Measurements from ENCODE around the gene VEGFA.

The VEGFA gene

GRCh38 chr6:43757966-43758616 is 11.9 kb upstream of the VEGFA start:
- in situ Hi-C loops (cut with MboI; ENCODE audit: low pct_unique_long_range_greater_than_20kb, low sequenced_read_pairs), result no loop called here
- no peak for DNase-seq

DNA sequence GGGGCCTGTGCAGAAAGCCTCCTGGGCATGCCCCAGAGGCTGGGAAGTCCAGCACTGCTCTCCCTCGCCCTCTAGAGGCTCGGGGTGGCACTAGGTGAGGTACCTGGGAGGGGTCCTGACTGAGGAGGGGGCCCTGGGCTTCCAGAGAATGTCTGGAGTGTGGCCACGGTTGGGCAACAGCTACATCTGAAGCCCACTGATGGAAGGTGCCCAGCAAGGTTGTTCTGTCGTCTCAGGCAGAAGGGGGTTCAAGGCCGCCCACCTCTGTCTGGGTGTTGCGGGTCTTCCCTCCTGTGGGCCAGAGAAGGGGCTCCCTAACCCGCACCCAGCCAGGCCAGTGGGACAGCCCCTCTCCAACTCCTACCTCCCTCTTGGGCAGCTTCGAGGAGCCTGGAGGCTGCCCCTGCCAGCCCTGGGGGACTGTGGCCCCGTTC is 11.4 kb upstream of the VEGFA start:
- DNase-seq, result no peak
- in situ Hi-C loops (cut with MboI; ENCODE audit: low pct_unique_long_range_greater_than_20kb, low sequenced_read_pairs), result no loop called here

DNA sequence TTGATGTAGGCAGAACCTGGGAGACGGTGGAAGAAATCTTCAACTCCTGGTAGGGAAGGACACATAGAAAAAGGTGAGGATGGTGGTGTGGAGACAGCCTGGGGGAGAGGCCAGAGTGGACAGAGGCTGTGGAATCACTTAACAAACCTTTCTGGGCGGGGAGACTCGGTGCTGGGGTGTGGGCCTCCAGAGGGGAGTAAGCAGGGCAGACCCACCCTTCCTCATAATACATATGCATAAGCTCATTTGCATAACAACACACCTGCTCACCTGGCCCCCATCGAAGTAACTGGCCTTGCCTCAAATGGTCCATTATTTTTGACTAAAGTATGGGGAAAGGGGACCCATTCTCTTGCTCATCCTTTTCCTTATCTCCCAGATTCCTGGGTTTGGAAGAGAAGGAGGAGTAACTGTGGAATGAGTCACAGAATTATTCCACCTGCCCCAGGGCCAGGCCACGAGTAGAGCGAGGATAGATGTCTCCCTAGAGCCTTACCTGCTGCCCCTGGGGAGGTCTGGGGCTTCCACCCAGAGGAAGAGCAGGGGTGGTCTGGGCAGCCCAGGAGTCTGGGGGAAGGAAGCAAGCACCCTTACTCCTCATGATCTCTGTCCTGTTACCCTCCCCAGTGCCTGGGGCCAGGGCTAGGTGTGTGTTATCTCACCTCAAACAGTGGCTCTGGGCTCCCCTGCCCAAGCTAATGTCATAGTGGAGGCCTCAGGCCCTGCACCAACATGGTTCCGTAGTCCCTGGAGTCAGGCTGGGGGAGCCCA is 10.7 kb upstream of the VEGFA start:
- in situ Hi-C loops (cut with MboI; ENCODE audit: low pct_unique_long_range_greater_than_20kb, low sequenced_read_pairs), result no loop called here
- DNase-seq, result no peak

- DNase-seq, result no peak
- in situ Hi-C loops (cut with MboI; ENCODE audit: low pct_unique_long_range_greater_than_20kb, low sequenced_read_pairs), result no loop called here
Observed at GRCh38 chr6:43759907-43760206, 10.2 kb upstream of the VEGFA start.

- DNase-seq, result no peak
- in situ Hi-C loops (cut with MboI; ENCODE audit: low pct_unique_long_range_greater_than_20kb, low sequenced_read_pairs), result no loop called here
Observed at GRCh38 chr6:43760210-43761168, 9.5 kb upstream of the VEGFA start.

- in situ Hi-C loops (cut with MboI; ENCODE audit: low pct_unique_long_range_greater_than_20kb, low sequenced_read_pairs), result no loop called here
- DNase-seq, result no peak
Observed at GRCh38 chr6:43761666-43762409, 8.2 kb upstream of the VEGFA start.

GRCh38 chr6:43762410-43762768 is 7.6 kb upstream of the VEGFA start:
- DNase-seq, result no peak
- in situ Hi-C loops (cut with MboI; ENCODE audit: low pct_unique_long_range_greater_than_20kb, low sequenced_read_pairs), result no loop called here

DNA sequence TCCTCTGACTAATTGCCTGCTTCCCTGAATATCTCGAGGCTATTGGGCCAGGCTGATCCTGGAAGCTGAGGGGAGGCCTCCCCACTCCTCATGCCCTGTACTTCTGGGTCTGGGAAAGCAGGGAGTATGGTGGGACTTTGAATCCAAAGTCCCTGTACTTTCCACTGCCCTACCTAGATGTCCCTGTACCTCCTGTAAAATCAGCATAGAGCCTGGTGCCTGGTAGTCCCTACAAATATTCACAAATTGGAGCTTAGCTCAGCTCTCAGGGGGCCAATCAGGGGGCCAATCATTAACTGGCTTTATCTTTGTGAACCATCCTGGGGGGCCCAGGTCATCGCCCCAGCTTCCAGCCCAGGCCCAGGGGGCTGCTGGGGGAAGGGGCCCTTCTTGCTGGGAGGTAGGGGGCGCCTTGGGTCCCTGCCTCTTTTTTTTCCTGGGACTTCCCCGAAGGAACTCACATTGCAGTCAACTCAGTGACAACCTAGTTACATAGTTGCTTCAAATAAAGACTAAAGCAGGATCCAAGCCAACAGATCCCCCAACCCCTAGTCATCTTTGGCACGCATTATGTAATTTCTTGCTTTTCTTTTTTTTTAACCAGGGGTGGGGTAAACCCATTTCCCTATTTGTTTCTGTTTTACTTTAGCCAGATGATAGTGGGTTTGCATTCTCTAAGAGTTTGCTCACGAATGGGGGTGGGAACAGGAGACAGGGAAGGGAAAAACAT is 6.9 kb upstream of the VEGFA start:
- no peak for DNase-seq
- in situ Hi-C loops (cut with MboI; ENCODE audit: low pct_unique_long_range_greater_than_20kb, low sequenced_read_pairs), result no loop called here

DNA sequence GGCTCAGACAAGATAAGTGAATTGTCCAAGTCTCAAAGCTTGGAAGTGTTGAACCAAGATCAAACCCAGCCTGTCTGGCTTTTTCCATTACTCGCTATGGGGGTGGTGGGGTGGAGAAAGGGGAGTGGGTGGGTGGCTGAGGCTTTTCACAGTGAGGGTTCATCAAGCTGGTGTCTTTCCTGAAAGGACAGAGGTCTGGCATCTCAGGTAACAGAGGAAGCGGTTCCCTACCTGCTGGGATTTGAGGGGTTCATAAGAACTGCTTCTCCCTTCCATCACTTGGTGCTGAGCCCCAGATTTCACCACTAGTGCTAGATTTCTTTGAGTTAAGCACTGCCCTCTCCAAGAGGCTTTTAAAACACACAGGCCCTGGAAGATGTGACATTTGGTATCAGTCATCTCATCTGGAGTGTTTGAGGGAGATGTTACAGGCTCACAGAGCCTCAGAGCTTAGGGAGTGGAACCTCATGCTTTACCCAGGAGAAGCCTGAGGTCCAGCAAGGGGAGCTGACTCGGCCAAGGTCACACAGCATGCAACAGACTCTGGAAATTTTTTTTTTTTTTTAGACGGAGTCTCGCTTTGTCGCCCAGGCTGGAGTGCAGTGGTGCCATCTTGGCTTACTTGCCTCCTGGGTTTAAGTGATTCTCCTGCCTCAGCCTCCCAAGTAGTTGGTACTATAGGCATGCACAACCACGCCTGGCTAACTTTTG is 6.0 kb upstream of the VEGFA start:
- no peak for DNase-seq

DNA sequence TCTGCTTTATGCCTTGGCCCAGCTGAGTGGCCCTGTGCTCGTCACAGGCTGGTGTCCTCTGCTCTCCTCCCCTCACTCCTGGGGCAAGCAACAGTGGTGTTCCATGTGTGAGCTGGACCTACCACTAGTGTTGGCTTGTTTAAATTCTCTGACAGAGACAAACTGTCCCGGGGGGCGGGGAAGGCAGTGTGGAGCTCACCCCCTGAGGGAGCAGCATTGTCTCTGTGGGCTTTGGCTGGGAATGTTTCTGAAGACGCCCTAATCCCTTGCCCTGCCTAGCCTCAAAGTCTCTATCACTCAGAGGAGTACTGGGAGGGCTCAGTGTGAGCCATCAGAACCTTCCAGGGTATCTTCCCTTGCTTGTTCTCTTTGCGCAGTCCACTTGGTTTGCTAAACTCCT is 5.2 kb upstream of the VEGFA start:
- in situ Hi-C loops (cut with MboI; ENCODE audit: low pct_unique_long_range_greater_than_20kb, low sequenced_read_pairs), result no loop called here
- DNase-seq, result no peak

More for the DNA sequence above, 6.0 kb upstream of the VEGFA start:
- in situ Hi-C loops (cut with MboI; ENCODE audit: low pct_unique_long_range_greater_than_20kb, low sequenced_read_pairs), result no loop called here

GRCh38 chr6:43765776-43766499 is 4.1 kb upstream of the VEGFA start:
- in situ Hi-C loops (cut with MboI; ENCODE audit: low pct_unique_long_range_greater_than_20kb, low sequenced_read_pairs), result no loop called here
- no peak for DNase-seq

GRCh38 chr6:43766500-43766853 is 3.5 kb upstream of the VEGFA start:
- no peak for DNase-seq
- in situ Hi-C loops (cut with MboI; ENCODE audit: low pct_unique_long_range_greater_than_20kb, low sequenced_read_pairs), result no loop called here

DNA sequence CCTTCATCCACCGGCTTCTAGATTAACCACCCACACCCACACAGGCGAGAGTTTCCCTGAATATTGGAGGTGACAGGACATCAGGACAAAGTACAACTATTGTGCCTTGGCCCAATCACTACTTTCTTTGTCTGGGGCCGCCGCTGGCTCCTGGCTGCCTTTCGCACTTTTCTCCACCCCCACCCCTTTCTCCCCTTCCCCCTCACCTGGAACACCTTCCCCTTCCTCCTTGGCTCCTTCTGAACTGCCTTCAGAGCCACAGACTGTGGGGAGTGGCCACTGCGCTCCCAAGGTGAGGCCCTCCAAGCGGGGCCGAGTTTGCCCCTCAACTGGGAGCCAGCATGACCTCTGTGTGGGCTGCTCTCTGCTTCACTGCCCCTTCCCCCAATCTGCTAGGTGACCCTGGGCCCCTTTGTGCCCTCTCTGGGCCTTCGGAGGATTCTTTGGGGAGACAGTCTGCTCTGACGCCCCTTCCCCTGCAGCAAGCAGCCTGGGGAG is 3.0 kb upstream of the VEGFA start:
- DNase-seq, result no peak
- in situ Hi-C loops (cut with MboI; ENCODE audit: low pct_unique_long_range_greater_than_20kb, low sequenced_read_pairs), result no loop called here

DNA sequence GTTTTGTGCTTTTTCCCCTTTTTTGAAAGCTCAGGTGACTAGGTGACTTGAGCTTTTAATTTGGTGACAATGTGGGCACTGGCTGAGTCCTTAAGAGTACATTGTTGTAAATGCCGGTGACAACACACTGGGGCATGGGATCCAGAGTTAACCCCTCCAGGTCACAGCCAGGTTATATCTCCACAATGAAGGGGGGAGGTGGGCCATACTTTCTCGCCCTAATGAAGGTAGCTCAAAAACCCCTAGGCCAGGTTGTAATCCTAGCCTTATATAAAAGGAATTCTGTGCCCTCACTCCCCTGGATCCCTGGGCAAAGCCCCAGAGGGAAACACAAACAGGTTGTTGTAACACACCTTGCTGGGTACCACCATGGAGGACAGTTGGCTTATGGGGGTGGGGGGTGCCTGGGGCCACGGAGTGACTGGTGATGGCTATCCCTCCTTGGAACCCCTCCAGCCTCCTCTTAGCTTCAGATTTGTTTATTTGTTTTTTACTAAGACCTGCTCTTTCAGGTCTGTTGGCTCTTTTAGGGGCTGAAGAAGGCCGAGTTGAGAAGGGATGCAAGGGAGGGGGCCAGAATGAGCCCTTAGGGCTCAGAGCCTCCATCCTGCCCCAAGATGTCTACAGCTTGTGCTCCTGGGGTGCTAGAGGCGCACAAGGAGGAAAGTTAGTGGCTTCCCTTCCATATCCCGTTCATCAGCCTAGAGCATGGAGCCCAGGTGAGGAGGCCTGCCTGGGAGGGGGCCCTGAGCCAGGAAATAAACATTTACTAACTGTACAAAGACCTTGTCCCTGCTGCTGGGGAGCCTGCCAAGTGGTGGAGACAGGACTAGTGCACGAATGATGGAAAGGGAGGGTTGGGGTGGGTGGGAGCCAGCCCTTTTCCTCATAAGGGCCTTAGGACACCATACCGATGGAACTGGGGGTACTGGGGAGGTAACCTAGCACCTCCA is 2.2 kb upstream of the VEGFA start:
- in situ Hi-C loops (cut with MboI; ENCODE audit: low pct_unique_long_range_greater_than_20kb, low sequenced_read_pairs), result no loop called here
- DNase-seq, result no peak

DNA sequence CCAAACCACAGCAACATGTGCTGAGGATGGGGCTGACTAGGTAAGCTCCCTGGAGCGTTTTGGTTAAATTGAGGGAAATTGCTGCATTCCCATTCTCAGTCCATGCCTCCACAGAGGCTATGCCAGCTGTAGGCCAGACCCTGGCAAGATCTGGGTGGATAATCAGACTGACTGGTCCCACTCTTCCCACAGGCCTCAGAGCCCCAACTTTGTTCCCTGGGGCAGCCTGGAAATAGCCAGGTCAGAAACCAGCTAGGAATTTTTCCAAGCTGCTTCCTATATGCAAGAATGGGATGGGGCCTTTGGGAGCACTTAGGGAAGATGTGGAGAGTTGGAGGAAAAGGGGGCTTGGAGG is 1.5 kb upstream of the VEGFA start:
- DNase-seq, result no peak
- in situ Hi-C loops (cut with MboI; ENCODE audit: low pct_unique_long_range_greater_than_20kb, low sequenced_read_pairs), result no loop called here

DNA sequence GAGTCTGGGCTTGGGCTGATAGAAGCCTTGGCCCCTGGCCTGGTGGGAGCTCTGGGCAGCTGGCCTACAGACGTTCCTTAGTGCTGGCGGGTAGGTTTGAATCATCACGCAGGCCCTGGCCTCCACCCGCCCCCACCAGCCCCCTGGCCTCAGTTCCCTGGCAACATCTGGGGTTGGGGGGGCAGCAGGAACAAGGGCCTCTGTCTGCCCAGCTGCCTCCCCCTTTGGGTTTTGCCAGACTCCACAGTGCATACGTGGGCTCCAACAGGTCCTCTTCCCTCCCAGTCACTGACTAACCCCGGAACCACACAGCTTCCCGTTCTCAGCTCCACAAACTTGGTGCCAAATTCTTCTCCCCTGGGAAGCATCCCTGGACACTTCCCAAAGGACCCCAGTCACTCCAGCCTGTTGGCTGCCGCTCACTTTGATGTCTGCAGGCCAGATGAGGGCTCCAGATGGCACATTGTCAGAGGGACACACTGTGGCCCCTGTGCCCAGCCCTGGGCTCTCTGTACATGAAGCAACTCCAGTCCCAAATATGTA is 957 bp upstream of the VEGFA start:
- DNase-seq, result no peak
- in situ Hi-C loops (cut with MboI; ENCODE audit: low pct_unique_long_range_greater_than_20kb, low sequenced_read_pairs), result no loop called here
